Measurements from ENCODE around the gene CRACR2B.

Gene CRACR2B

DNA sequence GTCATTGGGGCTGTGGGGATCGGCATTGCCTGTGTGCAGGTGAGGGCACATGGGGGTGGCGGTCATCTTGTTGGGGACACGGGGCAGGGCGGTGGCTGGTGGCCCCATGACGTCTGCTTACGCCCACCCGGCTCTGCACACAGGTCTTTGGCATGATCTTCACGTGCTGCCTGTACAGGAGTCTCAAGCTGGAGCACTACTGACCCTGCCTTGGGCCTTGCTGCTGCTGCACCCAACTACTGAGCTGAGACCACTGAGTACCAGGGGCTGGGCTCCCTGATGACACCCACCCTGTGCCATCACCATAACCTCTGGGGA lies 10.2 kb downstream of the CRACR2B start:
- TF ChIP-seq IKZF3 (tag by site-specific recombination; IDR thresholded peaks at IDR 0.05) (no peak), KLF16 (tag by site-specific recombination; IDR thresholded peaks at IDR 0.05) (no peak), KLF8 (tag by site-specific recombination; IDR thresholded peaks at IDR 0.05) (no peak), ZIC2 (tag by site-specific recombination; IDR thresholded peaks at IDR 0.05) (no peak), ZNF292 (tag by site-specific recombination; IDR thresholded peaks at IDR 0.05; ENCODE audit: borderline replicate concordance, low read depth) (no peak), ZNF624 (tag by site-specific recombination; IDR thresholded peaks at IDR 0.05) (no peak), ZNF707 (tag by site-specific recombination; IDR thresholded peaks at IDR 0.05) (no peak), ZNF24 (tag by site-specific recombination; IDR thresholded peaks at IDR 0.05) (no peak), BCL11A (tag by site-specific recombination; IDR thresholded peaks at IDR 0.05; ENCODE audit: low read depth) (no peak)
- TF ChIP-seq, protein P1, sequence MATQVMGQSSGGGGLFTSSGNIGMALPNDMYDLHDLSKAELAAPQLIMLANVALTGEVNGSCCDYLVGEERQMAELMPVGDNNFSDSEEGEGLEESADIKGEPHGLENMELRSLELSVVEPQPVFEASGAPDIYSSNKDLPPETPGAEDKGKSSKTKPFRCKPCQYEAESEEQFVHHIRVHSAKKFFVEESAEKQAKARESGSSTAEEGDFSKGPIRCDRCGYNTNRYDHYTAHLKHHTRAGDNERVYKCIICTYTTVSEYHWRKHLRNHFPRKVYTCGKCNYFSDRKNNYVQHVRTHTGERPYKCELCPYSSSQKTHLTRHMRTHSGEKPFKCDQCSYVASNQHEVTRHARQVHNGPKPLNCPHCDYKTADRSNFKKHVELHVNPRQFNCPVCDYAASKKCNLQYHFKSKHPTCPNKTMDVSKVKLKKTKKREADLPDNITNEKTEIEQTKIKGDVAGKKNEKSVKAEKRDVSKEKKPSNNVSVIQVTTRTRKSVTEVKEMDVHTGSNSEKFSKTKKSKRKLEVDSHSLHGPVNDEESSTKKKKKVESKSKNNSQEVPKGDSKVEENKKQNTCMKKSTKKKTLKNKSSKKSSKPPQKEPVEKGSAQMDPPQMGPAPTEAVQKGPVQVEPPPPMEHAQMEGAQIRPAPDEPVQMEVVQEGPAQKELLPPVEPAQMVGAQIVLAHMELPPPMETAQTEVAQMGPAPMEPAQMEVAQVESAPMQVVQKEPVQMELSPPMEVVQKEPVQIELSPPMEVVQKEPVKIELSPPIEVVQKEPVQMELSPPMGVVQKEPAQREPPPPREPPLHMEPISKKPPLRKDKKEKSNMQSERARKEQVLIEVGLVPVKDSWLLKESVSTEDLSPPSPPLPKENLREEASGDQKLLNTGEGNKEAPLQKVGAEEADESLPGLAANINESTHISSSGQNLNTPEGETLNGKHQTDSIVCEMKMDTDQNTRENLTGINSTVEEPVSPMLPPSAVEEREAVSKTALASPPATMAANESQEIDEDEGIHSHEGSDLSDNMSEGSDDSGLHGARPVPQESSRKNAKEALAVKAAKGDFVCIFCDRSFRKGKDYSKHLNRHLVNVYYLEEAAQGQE (tag by site-specific recombination; IDR thresholded peaks at IDR 0.05): no peak
- TF ChIP-seq, protein P2, sequence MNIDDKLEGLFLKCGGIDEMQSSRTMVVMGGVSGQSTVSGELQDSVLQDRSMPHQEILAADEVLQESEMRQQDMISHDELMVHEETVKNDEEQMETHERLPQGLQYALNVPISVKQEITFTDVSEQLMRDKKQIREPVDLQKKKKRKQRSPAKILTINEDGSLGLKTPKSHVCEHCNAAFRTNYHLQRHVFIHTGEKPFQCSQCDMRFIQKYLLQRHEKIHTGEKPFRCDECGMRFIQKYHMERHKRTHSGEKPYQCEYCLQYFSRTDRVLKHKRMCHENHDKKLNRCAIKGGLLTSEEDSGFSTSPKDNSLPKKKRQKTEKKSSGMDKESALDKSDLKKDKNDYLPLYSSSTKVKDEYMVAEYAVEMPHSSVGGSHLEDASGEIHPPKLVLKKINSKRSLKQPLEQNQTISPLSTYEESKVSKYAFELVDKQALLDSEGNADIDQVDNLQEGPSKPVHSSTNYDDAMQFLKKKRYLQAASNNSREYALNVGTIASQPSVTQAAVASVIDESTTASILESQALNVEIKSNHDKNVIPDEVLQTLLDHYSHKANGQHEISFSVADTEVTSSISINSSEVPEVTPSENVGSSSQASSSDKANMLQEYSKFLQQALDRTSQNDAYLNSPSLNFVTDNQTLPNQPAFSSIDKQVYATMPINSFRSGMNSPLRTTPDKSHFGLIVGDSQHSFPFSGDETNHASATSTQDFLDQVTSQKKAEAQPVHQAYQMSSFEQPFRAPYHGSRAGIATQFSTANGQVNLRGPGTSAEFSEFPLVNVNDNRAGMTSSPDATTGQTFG (tag by site-specific recombination; IDR thresholded peaks at IDR 0.05; ENCODE audit: borderline replicate concordance): no peak
- Histone ChIP-seq H3K4me3 (ENCODE audit: low read depth, low read length) (no peak overlapping the region), H3K9me3 (ENCODE audit: control insufficient read depth, insufficient read depth, low read depth, low read length) (no peaks in the 10 kb centered on the region), H3K36me3 (ENCODE audit: control insufficient read depth in 2 of 2, insufficient read depth in 1 of 2, low read length in 2 of 2) (peaks cover 0 to 63% of the 10 kb centered on the region in 2 experiments; a peak in 1 of 3 replicates), H3K27ac (ENCODE audit: extremely low read depth, low read depth, low read length) (no peak overlapping the region), H3K4me1 (ENCODE audit: control insufficient read depth, insufficient read depth, low read length) (no peaks in the 10 kb centered on the region; the same call in 1 of the 2 replicates)
- POLR2A ChIA-PET: interaction anchor here (0.6 to 15.0 kb wide), 4 partner anchors 12 to 32 kb away, joined by 3 to 202 read pairs (median 4); partner anchors contain the start of genes PNPLA2 and RPLP2
- CTCF ChIA-PET: interaction anchor here (0.7 kb wide), 1 partner anchor 318 kb away, joined by 4 read pairs; no protein-coding TSS in a partner anchor

DNA sequence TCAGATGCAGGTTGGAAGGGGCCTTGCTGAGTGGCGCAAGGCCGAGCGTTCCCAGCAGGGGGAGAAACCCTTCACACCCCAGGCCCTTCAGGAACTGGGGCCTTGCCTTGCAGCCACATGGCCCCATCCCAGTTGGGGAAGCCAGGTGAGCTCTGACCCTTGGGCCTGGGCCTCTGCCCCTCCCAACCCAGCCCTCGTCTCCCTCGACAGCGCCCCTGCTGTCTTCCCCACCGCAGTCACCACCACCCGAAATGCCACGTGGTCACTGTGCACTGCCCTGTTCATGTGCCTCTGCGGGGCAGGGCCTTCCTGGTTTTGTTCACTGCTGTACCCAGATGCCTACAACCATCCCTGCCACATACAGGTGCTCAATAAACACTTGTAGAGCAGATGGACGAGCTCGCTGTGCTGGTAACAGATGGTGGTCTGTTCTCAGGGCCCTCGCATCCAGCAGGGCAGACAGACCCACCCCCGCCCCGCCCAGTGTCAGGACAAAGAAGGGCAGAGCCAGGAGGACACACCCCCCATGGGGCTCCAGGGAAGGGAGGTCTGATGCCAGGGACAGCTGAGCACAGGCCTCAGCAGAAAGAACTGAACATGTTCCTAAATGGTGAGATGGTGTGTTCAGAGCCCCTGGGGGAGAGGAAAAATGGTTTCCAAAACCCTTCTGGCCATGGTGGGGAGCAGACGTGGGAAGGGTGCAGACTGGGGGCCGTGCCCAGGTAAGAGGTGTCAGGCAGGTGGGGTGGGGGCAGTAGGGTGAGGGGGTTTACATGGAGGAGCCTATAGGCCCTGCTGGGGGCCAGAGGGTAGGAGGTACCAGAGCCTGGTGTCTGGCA lies 10.9 kb downstream of the CRACR2B start:
- POLR2A ChIA-PET: interaction anchor here (0.6 to 15.0 kb wide), 5 partner anchors 7 to 33 kb away, joined by 3 to 202 read pairs (median 5); partner anchors contain the start of genes CD151, CRACR2B, PNPLA2 and RPLP2
- no peaks in the 10 kb centered on the region for H3K9me3 ChIP-seq (ENCODE audit: control insufficient read depth, insufficient read depth, low read depth, low read length)
- CTCF ChIA-PET: interaction anchor here (0.7 kb wide), 3 partner anchors 10 to 319 kb away, joined by 3 to 4 read pairs (median 3); no protein-coding TSS in a partner anchor
- H3K27ac ChIP-seq (ENCODE audit: extremely low read depth, low read depth, low read length): no peak overlapping the region
- no peaks in the 10 kb centered on the region; the same call in 1 of the 2 replicates for H3K4me1 ChIP-seq (ENCODE audit: control insufficient read depth, insufficient read depth, low read length)
- peaks cover 0 to 63% of the 10 kb centered on the region in 2 experiments; a peak in 1 of 3 replicates for H3K36me3 ChIP-seq (ENCODE audit: control insufficient read depth in 2 of 2, insufficient read depth in 1 of 2, low read length in 2 of 2)
- no peak overlapping the region for H3K4me3 ChIP-seq (ENCODE audit: low read depth, low read length)
- TF ChIP-seq, protein P3, sequence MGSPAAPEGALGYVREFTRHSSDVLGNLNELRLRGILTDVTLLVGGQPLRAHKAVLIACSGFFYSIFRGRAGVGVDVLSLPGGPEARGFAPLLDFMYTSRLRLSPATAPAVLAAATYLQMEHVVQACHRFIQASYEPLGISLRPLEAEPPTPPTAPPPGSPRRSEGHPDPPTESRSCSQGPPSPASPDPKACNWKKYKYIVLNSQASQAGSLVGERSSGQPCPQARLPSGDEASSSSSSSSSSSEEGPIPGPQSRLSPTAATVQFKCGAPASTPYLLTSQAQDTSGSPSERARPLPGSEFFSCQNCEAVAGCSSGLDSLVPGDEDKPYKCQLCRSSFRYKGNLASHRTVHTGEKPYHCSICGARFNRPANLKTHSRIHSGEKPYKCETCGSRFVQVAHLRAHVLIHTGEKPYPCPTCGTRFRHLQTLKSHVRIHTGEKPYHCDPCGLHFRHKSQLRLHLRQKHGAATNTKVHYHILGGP (tag by site-specific recombination; IDR thresholded peaks at IDR 0.05): no peak
- TF ChIP-seq ZNF350 (tag by site-specific recombination; IDR thresholded peaks at IDR 0.05) (no peak), TCF7L2 (IDR thresholded peaks at IDR 0.05; ENCODE audit: borderline replicate concordance, low read depth, low read length) (no peak), ZEB2 (tag by site-specific recombination; IDR thresholded peaks at IDR 0.05) (no peak), ZNF529 (tag by site-specific recombination; IDR thresholded peaks at IDR 0.05; ENCODE audit: insufficient replicate concordance) (no peak), KLF9 (tag by site-specific recombination; IDR thresholded peaks at IDR 0.05; ENCODE audit: low read depth) (peak; percentile 67), YY1 (tag by site-specific recombination; IDR thresholded peaks at IDR 0.05) (no peak), BCL11A (tag by site-specific recombination; IDR thresholded peaks at IDR 0.05; ENCODE audit: low read depth) (peak; percentile 22; the same call in 1 of the 2 replicates)
- TF ChIP-seq, protein P4, sequence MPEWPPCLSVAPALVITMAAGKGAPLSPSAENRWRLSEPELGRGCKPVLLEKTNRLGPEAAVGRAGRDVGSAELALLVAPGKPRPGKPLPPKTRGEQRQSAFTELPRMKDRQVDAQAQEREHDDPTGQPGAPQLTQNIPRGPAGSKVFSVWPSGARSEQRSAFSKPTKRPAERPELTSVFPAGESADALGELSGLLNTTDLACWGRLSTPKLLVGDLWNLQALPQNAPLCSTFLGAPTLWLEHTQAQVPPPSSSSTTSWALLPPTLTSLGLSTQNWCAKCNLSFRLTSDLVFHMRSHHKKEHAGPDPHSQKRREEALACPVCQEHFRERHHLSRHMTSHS (tag by site-specific recombination; IDR thresholded peaks at IDR 0.05): no peak
- TF ChIP-seq, protein P5, sequence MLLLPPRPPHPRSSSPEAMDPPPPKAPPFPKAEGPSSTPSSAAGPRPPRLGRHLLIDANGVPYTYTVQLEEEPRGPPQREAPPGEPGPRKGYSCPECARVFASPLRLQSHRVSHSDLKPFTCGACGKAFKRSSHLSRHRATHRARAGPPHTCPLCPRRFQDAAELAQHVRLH (tag by site-specific recombination; IDR thresholded peaks at IDR 0.05): no peak
- TF ChIP-seq, protein P6, sequence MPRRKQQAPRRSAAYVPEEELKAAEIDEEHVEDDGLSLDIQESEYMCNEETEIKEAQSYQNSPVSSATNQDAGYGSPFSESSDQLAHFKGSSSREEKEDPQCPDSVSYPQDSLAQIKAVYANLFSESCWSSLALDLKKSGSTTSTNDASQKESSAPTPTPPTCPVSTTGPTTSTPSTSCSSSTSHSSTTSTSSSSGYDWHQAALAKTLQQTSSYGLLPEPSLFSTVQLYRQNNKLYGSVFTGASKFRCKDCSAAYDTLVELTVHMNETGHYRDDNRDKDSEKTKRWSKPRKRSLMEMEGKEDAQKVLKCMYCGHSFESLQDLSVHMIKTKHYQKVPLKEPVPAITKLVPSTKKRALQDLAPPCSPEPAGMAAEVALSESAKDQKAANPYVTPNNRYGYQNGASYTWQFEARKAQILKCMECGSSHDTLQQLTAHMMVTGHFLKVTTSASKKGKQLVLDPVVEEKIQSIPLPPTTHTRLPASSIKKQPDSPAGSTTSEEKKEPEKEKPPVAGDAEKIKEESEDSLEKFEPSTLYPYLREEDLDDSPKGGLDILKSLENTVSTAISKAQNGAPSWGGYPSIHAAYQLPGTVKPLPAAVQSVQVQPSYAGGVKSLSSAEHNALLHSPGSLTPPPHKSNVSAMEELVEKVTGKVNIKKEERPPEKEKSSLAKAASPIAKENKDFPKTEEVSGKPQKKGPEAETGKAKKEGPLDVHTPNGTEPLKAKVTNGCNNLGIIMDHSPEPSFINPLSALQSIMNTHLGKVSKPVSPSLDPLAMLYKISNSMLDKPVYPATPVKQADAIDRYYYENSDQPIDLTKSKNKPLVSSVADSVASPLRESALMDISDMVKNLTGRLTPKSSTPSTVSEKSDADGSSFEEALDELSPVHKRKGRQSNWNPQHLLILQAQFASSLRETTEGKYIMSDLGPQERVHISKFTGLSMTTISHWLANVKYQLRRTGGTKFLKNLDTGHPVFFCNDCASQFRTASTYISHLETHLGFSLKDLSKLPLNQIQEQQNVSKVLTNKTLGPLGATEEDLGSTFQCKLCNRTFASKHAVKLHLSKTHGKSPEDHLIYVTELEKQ (tag by site-specific recombination; IDR thresholded peaks at IDR 0.05; ENCODE audit: borderline replicate concordance): no peak

Measured in HEK293 (cell line).